ENCODE data around the gene GTF2IRD1. TPM values are rescaled to one million over a fixed set of nuclear protein-coding genes. Genes with fewer than 3 reads are reported as not detected.

The GTF2IRD1 gene
- total RNA-seq, 4 donors from 2014 or later = 28.1 to 41.1 (median 31.0) TPM

DNA sequence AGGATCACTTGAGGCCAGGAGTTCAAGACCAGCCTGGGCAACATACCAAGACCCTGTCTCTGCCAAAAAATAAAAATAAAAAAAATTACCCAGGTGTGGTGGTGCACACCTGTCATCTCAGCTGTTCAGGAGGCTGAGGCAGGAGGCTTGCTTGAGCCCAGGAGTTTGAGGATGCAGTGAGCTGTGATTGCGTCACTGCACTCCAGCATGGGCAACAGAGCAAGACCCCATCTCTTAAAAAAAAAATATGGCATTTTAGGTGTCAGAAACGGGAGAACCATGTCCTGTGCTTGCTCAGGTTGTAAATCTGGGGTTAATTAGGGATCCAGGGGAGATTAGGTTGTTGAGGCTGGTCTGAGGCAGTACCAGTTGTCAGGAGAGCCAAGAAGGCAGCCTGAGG, 64.9 kb downstream of the GTF2IRD1 start:
- WGBS, 2 donors = 84 to 98% methylated on average over 2 of the region's 2 CpGs
- TF ChIP-seq POLR2A (IDR thresholded peaks at IDR 0.05) = no peak
- TF ChIP-seq, protein P1, sequence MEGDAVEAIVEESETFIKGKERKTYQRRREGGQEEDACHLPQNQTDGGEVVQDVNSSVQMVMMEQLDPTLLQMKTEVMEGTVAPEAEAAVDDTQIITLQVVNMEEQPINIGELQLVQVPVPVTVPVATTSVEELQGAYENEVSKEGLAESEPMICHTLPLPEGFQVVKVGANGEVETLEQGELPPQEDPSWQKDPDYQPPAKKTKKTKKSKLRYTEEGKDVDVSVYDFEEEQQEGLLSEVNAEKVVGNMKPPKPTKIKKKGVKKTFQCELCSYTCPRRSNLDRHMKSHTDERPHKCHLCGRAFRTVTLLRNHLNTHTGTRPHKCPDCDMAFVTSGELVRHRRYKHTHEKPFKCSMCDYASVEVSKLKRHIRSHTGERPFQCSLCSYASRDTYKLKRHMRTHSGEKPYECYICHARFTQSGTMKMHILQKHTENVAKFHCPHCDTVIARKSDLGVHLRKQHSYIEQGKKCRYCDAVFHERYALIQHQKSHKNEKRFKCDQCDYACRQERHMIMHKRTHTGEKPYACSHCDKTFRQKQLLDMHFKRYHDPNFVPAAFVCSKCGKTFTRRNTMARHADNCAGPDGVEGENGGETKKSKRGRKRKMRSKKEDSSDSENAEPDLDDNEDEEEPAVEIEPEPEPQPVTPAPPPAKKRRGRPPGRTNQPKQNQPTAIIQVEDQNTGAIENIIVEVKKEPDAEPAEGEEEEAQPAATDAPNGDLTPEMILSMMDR (IDR thresholded peaks at IDR 0.05) = no peak
- no peak for DNase-seq
- H3K27ac ChIP-seq = no peak overlapping the region
- H3K4me3 ChIP-seq (replicated peaks in 1 of 3) = no peak overlapping the region
- H3K9me3 ChIP-seq = no peaks in the 10 kb centered on the region
- intact Hi-C loops (cut with DNase I) = no loop called here
- no peaks in the 10 kb centered on the region for H3K27me3 ChIP-seq
- no peaks in the 10 kb centered on the region for H3K4me1 ChIP-seq
- peaks cover 28 to 30% of the 10 kb centered on the region in 2 donors for H3K36me3 ChIP-seq

DNA sequence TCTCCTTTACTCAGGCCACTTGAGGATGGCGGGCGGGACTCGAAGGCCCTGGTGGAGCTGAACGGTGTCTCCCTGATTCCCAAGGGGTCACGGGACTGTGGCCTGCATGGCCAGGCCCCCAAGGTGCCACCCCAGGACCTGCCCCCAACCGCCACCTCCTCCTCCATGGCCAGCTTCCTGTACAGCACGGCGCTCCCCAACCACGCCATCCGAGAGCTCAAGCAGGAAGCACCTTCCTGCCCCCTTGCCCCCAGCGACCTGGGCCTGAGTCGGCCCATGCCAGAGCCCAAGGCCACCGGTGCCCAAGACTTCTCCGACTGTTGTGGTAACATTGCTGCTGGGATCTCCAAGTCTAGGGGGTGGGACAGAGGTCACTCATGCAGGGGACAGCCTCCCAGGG, 65.7 kb downstream of the GTF2IRD1 start:
- Histone ChIP-seq H3K27me3 (no peaks in the 10 kb centered on the region), H3K27ac (no peak overlapping the region), H3K4me3 (replicated peaks in 1 of 3) (no peak overlapping the region), H3K36me3 (peaks cover 22 to 28% of the 10 kb centered on the region in 2 donors), H3K9me3 (no peaks in the 10 kb centered on the region), H3K4me1 (no peaks in the 10 kb centered on the region)
- intact Hi-C loops (cut with DNase I) = no loop called here
- TF ChIP-seq, protein P1 (IDR thresholded peaks at IDR 0.05) = no peak
- no peak for TF ChIP-seq POLR2A (IDR thresholded peaks at IDR 0.05)
- 96 to 97% methylated on average over 10 to 13 of the region's 14 CpGs for WGBS, 2 donors
- no peak for DNase-seq

DNA sequence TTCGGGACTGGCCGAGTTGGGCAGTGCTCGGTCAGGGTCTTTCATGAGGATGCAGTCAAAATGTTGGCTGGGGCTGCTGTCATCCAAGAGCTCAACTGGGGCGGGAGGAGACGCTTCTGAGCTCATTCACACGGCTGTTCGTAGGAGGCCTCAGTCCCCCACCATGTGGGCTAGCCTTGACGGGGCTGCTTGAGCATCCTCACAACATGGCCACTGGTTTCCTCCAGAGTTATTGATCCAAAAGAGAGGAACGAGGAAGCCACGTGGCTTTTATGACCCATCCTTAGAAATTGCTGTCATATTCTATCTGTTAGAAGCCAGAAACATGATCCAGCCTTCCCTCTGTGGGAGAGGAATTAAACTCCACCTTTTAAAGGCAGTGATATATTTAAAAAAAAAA, 68.1 kb downstream of the GTF2IRD1 start:
- WGBS, 2 donors = 93 to 95% methylated on average over 10 of the region's 10 CpGs
- TF ChIP-seq POLR2A (IDR thresholded peaks at IDR 0.05) = no peak
- TF ChIP-seq, protein P1 (IDR thresholded peaks at IDR 0.05) = no peak
- Histone ChIP-seq H3K4me1 (no peaks in the 10 kb centered on the region), H3K36me3 (peaks cover 28 to 29% of the 10 kb centered on the region in 2 donors), H3K27ac (peak overlapping the region in 1 of 3 donors; percentile 17), H3K9me3 (no peaks in the 10 kb centered on the region), H3K27me3 (no peaks in the 10 kb centered on the region), H3K4me3 (replicated peaks in 1 of 3) (no peak overlapping the region)
- intact Hi-C loops (cut with DNase I) = no loop called here
- no peak for DNase-seq

DNA sequence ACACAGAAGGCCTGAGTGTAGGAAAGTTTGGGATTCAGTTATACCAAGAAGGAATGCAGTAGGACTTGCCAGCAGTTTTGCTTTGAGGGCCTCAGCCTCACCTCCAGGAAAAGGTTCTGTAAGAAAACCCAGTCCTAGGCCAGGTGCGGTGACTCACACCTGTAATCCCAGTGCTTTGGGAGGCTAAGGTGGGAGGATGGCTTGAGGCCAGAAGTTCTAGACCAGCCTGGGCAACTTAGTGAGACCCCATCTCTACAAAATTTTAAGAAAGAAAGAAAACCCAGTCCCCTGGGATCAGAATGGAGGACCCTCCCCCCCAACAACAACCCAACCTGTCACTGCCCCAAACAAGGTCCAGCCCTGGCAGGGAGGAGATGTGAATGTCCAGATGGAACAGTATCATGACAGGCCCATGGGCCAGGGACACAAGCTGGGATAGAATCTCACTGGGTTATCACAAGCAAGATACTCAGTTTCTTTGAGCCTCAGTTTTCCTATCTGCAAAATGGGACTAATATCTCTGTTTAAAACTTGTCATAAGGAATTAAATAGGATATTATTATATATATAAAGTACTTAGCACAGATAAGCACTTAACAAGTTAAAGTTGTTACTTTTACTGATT, 68.7 kb downstream of the GTF2IRD1 start:
- peak overlapping the region in 1 of 3 donors; percentile 17 for H3K27ac ChIP-seq
- H3K36me3 ChIP-seq = peaks cover 28 to 29% of the 10 kb centered on the region in 2 donors
- intact Hi-C loops (cut with DNase I) = no loop called here
- no peak for DNase-seq
- no peaks in the 10 kb centered on the region for H3K9me3 ChIP-seq
- no peak overlapping the region for H3K4me3 ChIP-seq (replicated peaks in 1 of 3)
- no peak for TF ChIP-seq POLR2A (IDR thresholded peaks at IDR 0.05)
- TF ChIP-seq, protein P1 (IDR thresholded peaks at IDR 0.05) = no peak
- WGBS, 2 donors = 94 to 100% methylated on average over 1 of the region's 1 CpG
- no peaks in the 10 kb centered on the region for H3K27me3 ChIP-seq
- no peaks in the 10 kb centered on the region for H3K4me1 ChIP-seq

DNA sequence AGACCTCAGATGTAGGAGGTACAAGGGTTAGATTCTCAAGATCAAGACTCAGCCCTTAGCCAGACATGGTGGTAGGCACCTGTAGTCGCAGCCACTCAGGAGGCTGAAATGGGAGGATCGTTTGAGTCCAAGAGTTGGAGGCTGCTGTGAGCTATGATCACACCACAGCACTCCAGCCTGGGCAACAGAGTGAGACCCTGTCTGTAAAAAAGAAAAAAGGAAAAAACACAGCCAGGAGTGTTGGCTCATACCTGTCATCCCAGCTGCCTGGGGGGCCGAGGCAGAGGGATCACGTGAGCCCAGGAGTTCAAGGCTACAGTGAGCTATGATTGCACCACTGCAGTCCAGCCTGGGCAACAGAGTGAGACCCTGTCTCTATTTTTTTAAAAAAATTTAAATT, 69.3 kb downstream of the GTF2IRD1 start:
- H3K36me3 ChIP-seq = peaks cover 27 to 29% of the 10 kb centered on the region in 2 donors
- no peak overlapping the region for H3K4me3 ChIP-seq (replicated peaks in 1 of 3)
- intact Hi-C loops (cut with DNase I) = no loop called here

More for the DNA sequence above, 69.3 kb downstream of the GTF2IRD1 start:
- H3K4me1 ChIP-seq = no peaks in the 10 kb centered on the region
- 97% methylated on average over 4 of the region's 4 CpGs for WGBS, 2 donors
- no peaks in the 10 kb centered on the region for H3K27me3 ChIP-seq
- DNase-seq = no peak
- H3K27ac ChIP-seq = no peak overlapping the region
- TF ChIP-seq, protein P1 (IDR thresholded peaks at IDR 0.05) = no peak
- no peak for TF ChIP-seq POLR2A (IDR thresholded peaks at IDR 0.05)
- H3K9me3 ChIP-seq = no peaks in the 10 kb centered on the region
